Fibroblast of villous mesenchyme (primary cell): ENCODE data around the gene ALDOA. TPM values are rescaled to one million over a fixed set of nuclear protein-coding genes. Genes with fewer than 3 reads are reported as not detected.

Source experiments
- DNase-seq: peaks from one replicate; pipeline ENCODE4 v3.0.0-alpha.2; 2010; ENCODE audit warnings: low read depth
- H3K4me3 ChIP-seq: 2 replicates; pipeline ENCODE4 v1.5.1; 2011; ENCODE audit warnings: low read depth, mild to moderate bottlenecking, low read length
- CTCF ChIP-seq: IDR thresholded peaks from 2 replicates; pipeline ENCODE4 v1.5.1; 2012; ENCODE audit warnings: low read depth, mild to moderate bottlenecking, low read length; ENCODE audit not compliant: insufficient read depth
- total RNA-seq: library from RNA; depleted of rRNA; stranded (reverse); fragments of >200 nt; gene quantifications from 2 replicates; pipeline ENCODE4 v1.2.3, GENCODE V29; 2012

ALDOA gene
- total RNA-seq, 1 donor, result 545 TPM

- peak; percentile 44 for DNase-seq
- no peak for TF ChIP-seq CTCF
- H3K4me3 ChIP-seq, result peak overlapping the region; percentile 92
Measured at GRCh38 chr16:30063893-30064728, 1.4 kb upstream of the ALDOA start.

GRCh38 chr16:30064729-30065101 is 845 bp upstream of the ALDOA start:
- H3K4me3 ChIP-seq, result peak overlapping the region; percentile 92
- TF ChIP-seq CTCF, result no peak
- DNase-seq, result no peak

GRCh38 chr16:30065943-30066760 is 592 bp downstream of the ALDOA start:
- H3K4me3 ChIP-seq, result peak overlapping the region; percentile 92
- DNase-seq, result peak; percentile 79
- TF ChIP-seq CTCF, result no peak

GRCh38 chr16:30066761-30067583 is 1.4 kb downstream of the ALDOA start:
- DNase-seq, result no peak
- TF ChIP-seq CTCF, result no peak
- peak overlapping the region; percentile 92 for H3K4me3 ChIP-seq

- DNase-seq, result no peak
- no peak for TF ChIP-seq CTCF
- peak overlapping the region; percentile 92 for H3K4me3 ChIP-seq
Measured at GRCh38 chr16:30067584-30067916, 2.0 kb downstream of the ALDOA start.

- DNase-seq, result no peak
- TF ChIP-seq CTCF, result no peak
- H3K4me3 ChIP-seq, result no peak overlapping the region
Measured at GRCh38 chr16:30068333-30068732, 2.8 kb downstream of the ALDOA start.
